ENCODE data around the gene PPT2.

The PPT2 gene

GRCh38 chr6:32152769-32153563 lies 975 bp upstream of the PPT2 start:
- DNase-seq, result peak; percentile 57

- peak; percentile 66 for DNase-seq
Measured at GRCh38 chr6:32154514-32155161, 697 bp downstream of the PPT2 start.

GRCh38 chr6:32156891-32157290 lies 3.0 kb downstream of the PPT2 start:
- no peak for DNase-seq

GRCh38 chr6:32158052-32158451 lies 4.1 kb downstream of the PPT2 start:
- DNase-seq, result no peak

GRCh38 chr6:32163559-32164258 lies 9.8 kb downstream of the PPT2 start:
- DNase-seq, result no peak

GRCh38 chr6:32164295-32164694 lies 10.4 kb downstream of the PPT2 start, which contains the start of gene EGFL8:
Gene EGFL8 (plus strand): TSS chr6:32164595. CDS start chr6:32166166, 1,571 bp downstream.
- no peak for DNase-seq

GRCh38 chr6:32166411-32167061 lies 12.6 kb downstream of the PPT2 start:
- no peak for DNase-seq

- DNase-seq, result no peak
Measured at GRCh38 chr6:32167154-32167760, 13.3 kb downstream of the PPT2 start.

- DNase-seq, result no peak
Measured at GRCh38 chr6:32167761-32168262, 13.9 kb downstream of the PPT2 start.

GRCh38 chr6:32168350-32168749 lies 14.4 kb downstream of the PPT2 start:
- DNase-seq, result no peak

GRCh38 chr6:32168807-32169591 lies 15.1 kb downstream of the PPT2 start:
- peak; percentile 64 for DNase-seq

GRCh38 chr6:32170294-32170693 lies 16.4 kb downstream of the PPT2 start:
- no peak for DNase-seq

GRCh38 chr6:32171234-32171633 lies 17.3 kb downstream of the PPT2 start:
- no peak for DNase-seq

- DNase-seq, result no peak
Measured at GRCh38 chr6:32173051-32173727, 19.2 kb downstream of the PPT2 start.

GRCh38 chr6:32174416-32174815 lies 20.5 kb downstream of the PPT2 start:
- DNase-seq, result no peak

- no peak for DNase-seq
Measured at GRCh38 chr6:32175322-32175710, 21.4 kb downstream of the PPT2 start.

- peak; percentile 98 for DNase-seq
Measured at GRCh38 chr6:32175711-32176475, 22.0 kb downstream of the PPT2 start, which contains the start of gene AGPAT1. Gene AGPAT1 (minus strand): TSS chr6:32176084. CDS start chr6:32171496, 4,588 bp downstream.

GRCh38 chr6:32176476-32177182 lies 22.7 kb downstream of the PPT2 start:
- no peak for DNase-seq

- no peak for DNase-seq
Measured at GRCh38 chr6:32177183-32177787, 23.3 kb downstream of the PPT2 start.
